HEK293 (cell line): ENCODE measurements around the gene PDE3A.

ENCODE experiments used
- CTCF ChIP-seq: fragments of 450-650 bp; formaldehyde crosslinking; IDR thresholded peaks from 2 replicates; pipeline ENCODE4 v1.5.1; 2016; ENCODE audit warnings: missing biosample characterization, missing genetic modification characterization
- ZNF274 ChIP-seq, 2 experiments: fragments of 200-500 bp in 1 of 2; fragments of 450-650 bp in 1 of 2; sonication (Bioruptor generic) in 1 of 2; formaldehyde crosslinking in 1 of 2; IDR thresholded peaks; 2 replicates each; pipeline versions ENCODE4 v1.5.1 to v1.6.1; 2014 to 2016; ENCODE audit warnings: borderline replicate concordance in 1 of 2, inconsistent platforms in 1 of 2, low read length in 1 of 2, missing biosample characterization in 1 of 2, missing genetic modification characterization in 1 of 2
- ZNF335 ChIP-seq: fragments of 450-650 bp; formaldehyde crosslinking; conservative IDR thresholded peaks from 2 replicates; pipeline ENCODE4 v1.5.1; 2016; ENCODE audit warnings: missing biosample characterization, missing genetic modification characterization
- ZNF391 ChIP-seq: fragments of 450-650 bp; formaldehyde crosslinking; IDR thresholded peaks from 2 replicates; pipeline ENCODE4 v1.5.1; 2016; ENCODE audit warnings: low read depth, missing biosample characterization, missing genetic modification characterization, borderline replicate concordance
- ZNF555 ChIP-seq: fragments of 450-650 bp; formaldehyde crosslinking; conservative IDR thresholded peaks from 2 replicates; pipeline ENCODE4 v1.5.1; 2017; ENCODE audit warnings: missing biosample characterization, mild to moderate bottlenecking, missing genetic modification characterization, inconsistent platforms
- ZNF677 ChIP-seq: fragments of 450-650 bp; IDR thresholded peaks from 2 replicates; pipeline ENCODE4 v1.5.0; 2018; ENCODE audit warnings: missing biosample characterization, mild to moderate bottlenecking, missing genetic modification characterization, moderate library complexity
- ZXDB ChIP-seq: fragments of 450-650 bp; formaldehyde crosslinking; IDR thresholded peaks from 2 replicates; pipeline ENCODE4 v1.5.1; 2016; ENCODE audit warnings: missing biosample characterization, missing genetic modification characterization

GRCh38 chr12:20345866-20346265, 22.5 kb upstream of the PDE3A start:
- no peak for TF ChIP-seq ZNF274 (IDR thresholded peaks at IDR 0.05; ENCODE audit: low read length)
- no peak for TF ChIP-seq ZNF274 (tag by site-specific recombination; IDR thresholded peaks at IDR 0.05; ENCODE audit: borderline replicate concordance)
- TF ChIP-seq ZNF391: no peak
- TF ChIP-seq CTCF (tag by site-specific recombination): no peak
- no peak for TF ChIP-seq ZNF677
- no peak for TF ChIP-seq ZNF335
- no peak for TF ChIP-seq ZNF555 (tag by site-specific recombination)
- TF ChIP-seq ZXDB (tag by site-specific recombination): no peak
